ENCODE measurements around the gene HOXB3. TPM values are rescaled to one million over a fixed set of nuclear protein-coding genes. Genes with fewer than 3 reads are reported as not detected.

HOXB3 gene
- total and polyA plus RNA-seq, 7 donors = 6.2 to 64.3 (median 25.3) TPM

GRCh38 chr17:48631693-48632578, 41.9 kb upstream of the HOXB3 start:
- WGBS, 2 donors = 21 to 58% methylated on average over 7 of the region's 7 CpGs
- Histone ChIP-seq H3K36me3 (no peaks in the 10 kb centered on the region), H3K4me1 (peaks cover 0 to 19% (median 8%) of the 10 kb centered on the region in 4 donors), H3K4me3 (no peak overlapping the region), H3K9me3 (no peaks in the 10 kb centered on the region), H3K27me3 (peaks cover 74 to 100% (median 100%) of the 10 kb centered on the region in 3 donors), H3K27ac (no peak overlapping the region)
- intact Hi-C loops (cut with DNase I) = no loop called here
- TF ChIP-seq EP300 (IDR thresholded peaks at IDR 0.05) = no peak
- no peak for TF ChIP-seq CTCF (IDR thresholded peaks at IDR 0.05)
- no peak for TF ChIP-seq POLR2A (IDR thresholded peaks at IDR 0.05)
- no peak for TF ChIP-seq POLR2AphosphoS5 (IDR thresholded peaks at IDR 0.05)
- peak; percentile 12 for DNase-seq

GRCh38 chr17:48630925-48631692, 41.1 kb upstream of the HOXB3 start:
- peaks cover 74 to 100% (median 100%) of the 10 kb centered on the region in 3 donors for H3K27me3 ChIP-seq
- H3K4me3 ChIP-seq = no peak overlapping the region
- no peak for TF ChIP-seq CTCF (IDR thresholded peaks at IDR 0.05)
- TF ChIP-seq EP300 (IDR thresholded peaks at IDR 0.05) = no peak
- TF ChIP-seq POLR2AphosphoS5 (IDR thresholded peaks at IDR 0.05) = no peak
- no peaks in the 10 kb centered on the region for H3K9me3 ChIP-seq
- intact Hi-C loops (cut with DNase I) = no loop called here
- DNase-seq = peak; percentile 48
- peaks cover 0 to 21% (median 13%) of the 10 kb centered on the region in 4 donors for H3K4me1 ChIP-seq
- no peaks in the 10 kb centered on the region for H3K36me3 ChIP-seq
- 14 to 48% methylated on average over 15 of the region's 15 CpGs for WGBS, 2 donors
- H3K27ac ChIP-seq = no peak overlapping the region

- no peaks in the 10 kb centered on the region for H3K9me3 ChIP-seq
- intact Hi-C loops (cut with DNase I) = no loop called here
- H3K27me3 ChIP-seq = peaks cover 74 to 100% (median 100%) of the 10 kb centered on the region in 3 donors
- H3K27ac ChIP-seq = no peak overlapping the region
- TF ChIP-seq EP300 (IDR thresholded peaks at IDR 0.05) (no peak), CTCF (IDR thresholded peaks at IDR 0.05) (no peak), POLR2AphosphoS5 (IDR thresholded peaks at IDR 0.05) (no peak), POLR2A (IDR thresholded peaks at IDR 0.05) (no peak)
- no peak for DNase-seq
- H3K36me3 ChIP-seq = no peaks in the 10 kb centered on the region
- no peak overlapping the region for H3K4me3 ChIP-seq
- peaks cover 0 to 30% (median 22%) of the 10 kb centered on the region in 4 donors for H3K4me1 ChIP-seq
- WGBS, 2 donors = 17 to 59% methylated on average over 15 of the region's 15 CpGs
These were observed 40.2 kb upstream of the HOXB3 start for GRCh38 chr17:48630009-48630924.

- Histone ChIP-seq H3K27ac (no peak overlapping the region), H3K9me3 (no peaks in the 10 kb centered on the region), H3K4me1 (peaks cover 0 to 37% (median 28%) of the 10 kb centered on the region in 4 donors), H3K27me3 (peaks cover 79 to 100% (median 100%) of the 10 kb centered on the region in 3 donors), H3K4me3 (no peak overlapping the region), H3K36me3 (no peaks in the 10 kb centered on the region)
- TF ChIP-seq CTCF (IDR thresholded peaks at IDR 0.05) (no peak), EP300 (IDR thresholded peaks at IDR 0.05) (no peak), POLR2A (IDR thresholded peaks at IDR 0.05) (no peak), POLR2AphosphoS5 (IDR thresholded peaks at IDR 0.05) (no peak)
- DNase-seq = no peak
- intact Hi-C loops (cut with DNase I) = no loop called here
- 16 to 51% methylated on average over 5 of the region's 5 CpGs for WGBS, 2 donors
These were observed 39.3 kb upstream of the HOXB3 start for GRCh38 chr17:48629411-48629759.

All from sigmoid colon (tissue), 7 donors.